Upper lobe of right lung (tissue), 1 donor: ENCODE measurements around the gene SNAPC4. TPM values are rescaled to one million over a fixed set of nuclear protein-coding genes. Genes with fewer than 3 reads are reported as not detected.

ENCODE experiments used
- ATAC-seq: fragments of 200-7000 bp; cut with Tn5 transposase; one replicate; pipeline ENCODE4 v1.9.1; 2020; ENCODE audit warnings: mild to moderate bottlenecking, moderate library complexity
- DNase-seq: peaks from one replicate; pipeline ENCODE4 v3.0.0-alpha.2; 2020
- H3K27ac ChIP-seq: fragments of 200-600 bp; one replicate; pipeline ENCODE4 v1.8.0; 2022
- H3K27me3 ChIP-seq: fragments of 200-600 bp; one replicate; pipeline ENCODE4 v1.8.0; 2022; ENCODE audit warnings: mild to moderate bottlenecking
- H3K36me3 ChIP-seq: fragments of 200-600 bp; one replicate; pipeline ENCODE4 v1.8.0; 2022
- H3K4me1 ChIP-seq: fragments of 200-600 bp; one replicate; pipeline ENCODE4 v1.8.0; 2022
- H3K4me3 ChIP-seq: fragments of 200-600 bp; one replicate; pipeline ENCODE4 v1.8.0; 2022; ENCODE audit warnings: mild to moderate bottlenecking
- H3K9me3 ChIP-seq: fragments of 200-600 bp; one replicate; pipeline ENCODE4 v1.8.0; 2022
- CTCF ChIP-seq: fragments of 200-600 bp; IDR thresholded peaks from one replicate; pipeline ENCODE4 v1.8.0; 2022; ENCODE audit warnings: antibody characterized with exemption
- intact Hi-C: fragments of 100-400 bp; cut with DNase I; formaldehyde crosslinking; loops from one replicate; pipeline ENCODE4 v1.11.0; 2022
- total RNA-seq: library from RNA; stranded (reverse); fragmentation: NEBNext Ultra II Directional; extraction: Animal tissue kit (Norgen Biotek cat#: 25700); gene quantifications from one replicate; pipeline ENCODE4 v1.2.1, GENCODE V29; 2021
- donor health status: DM: no; HTN: yes; CAD: no; lungs with severe emphysema.

SNAPC4 gene
- total RNA-seq, 1 donor from 2014 or later: 7.2 TPM

DNA sequence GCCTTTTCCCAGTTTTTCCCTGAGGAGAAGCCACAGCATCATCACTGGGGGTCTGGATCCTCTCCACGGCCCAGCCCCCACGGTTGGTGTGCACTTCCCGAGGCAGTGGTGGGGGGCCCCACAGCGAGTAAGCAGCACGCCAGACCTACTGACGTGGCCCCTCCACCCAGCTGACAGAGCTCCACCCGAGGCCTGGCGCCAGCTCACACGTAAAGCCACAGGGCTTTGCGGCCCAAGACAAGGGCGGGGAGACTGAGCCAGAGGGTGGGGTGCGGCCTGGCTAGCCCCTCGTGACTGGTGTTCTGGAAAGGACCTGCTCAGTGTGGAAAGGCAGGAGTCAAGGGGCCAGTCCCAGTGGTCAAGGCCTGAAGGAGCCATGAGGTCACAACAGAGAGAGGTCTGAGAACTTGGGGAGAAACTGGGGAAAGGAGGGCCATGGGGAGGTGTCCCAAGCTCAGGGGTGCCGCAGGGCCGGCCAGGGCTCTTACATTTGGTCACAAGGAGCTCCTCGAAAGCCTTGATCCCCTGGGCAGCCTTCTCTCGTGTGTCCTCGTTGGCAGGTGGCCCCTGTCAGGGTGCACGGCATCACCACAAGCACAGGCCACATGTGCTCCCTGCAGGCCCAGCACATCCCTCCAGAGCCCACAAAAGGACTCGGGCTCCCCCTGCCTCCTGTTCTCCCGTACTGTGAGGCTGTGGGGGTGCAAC, 5.5 kb downstream of the SNAPC4 start:
- no peak for DNase-seq
- Histone ChIP-seq H3K27ac (no peak overlapping the region), H3K4me3 (no peak overlapping the region), H3K36me3 (peaks cover 50% of the 10 kb centered on the region), H3K9me3 (no peaks in the 10 kb centered on the region), H3K4me1 (peaks cover 12% of the 10 kb centered on the region), H3K27me3 (no peaks in the 10 kb centered on the region)
- intact Hi-C loops: no loop called here
- TF ChIP-seq CTCF: no peak
- no peak for ATAC-seq

- Histone ChIP-seq H3K4me1 (peaks cover 3% of the 10 kb centered on the region), H3K36me3 (peaks cover 56% of the 10 kb centered on the region), H3K4me3 (no peak overlapping the region), H3K9me3 (no peaks in the 10 kb centered on the region), H3K27ac (no peak overlapping the region), H3K27me3 (no peaks in the 10 kb centered on the region)
- intact Hi-C loops: no loop called here
- TF ChIP-seq CTCF: no peak
- DNase-seq: no peak
- no peak for ATAC-seq
Observed at GRCh38 chr9:136393531-136393930, 6.4 kb downstream of the SNAPC4 start.

DNA sequence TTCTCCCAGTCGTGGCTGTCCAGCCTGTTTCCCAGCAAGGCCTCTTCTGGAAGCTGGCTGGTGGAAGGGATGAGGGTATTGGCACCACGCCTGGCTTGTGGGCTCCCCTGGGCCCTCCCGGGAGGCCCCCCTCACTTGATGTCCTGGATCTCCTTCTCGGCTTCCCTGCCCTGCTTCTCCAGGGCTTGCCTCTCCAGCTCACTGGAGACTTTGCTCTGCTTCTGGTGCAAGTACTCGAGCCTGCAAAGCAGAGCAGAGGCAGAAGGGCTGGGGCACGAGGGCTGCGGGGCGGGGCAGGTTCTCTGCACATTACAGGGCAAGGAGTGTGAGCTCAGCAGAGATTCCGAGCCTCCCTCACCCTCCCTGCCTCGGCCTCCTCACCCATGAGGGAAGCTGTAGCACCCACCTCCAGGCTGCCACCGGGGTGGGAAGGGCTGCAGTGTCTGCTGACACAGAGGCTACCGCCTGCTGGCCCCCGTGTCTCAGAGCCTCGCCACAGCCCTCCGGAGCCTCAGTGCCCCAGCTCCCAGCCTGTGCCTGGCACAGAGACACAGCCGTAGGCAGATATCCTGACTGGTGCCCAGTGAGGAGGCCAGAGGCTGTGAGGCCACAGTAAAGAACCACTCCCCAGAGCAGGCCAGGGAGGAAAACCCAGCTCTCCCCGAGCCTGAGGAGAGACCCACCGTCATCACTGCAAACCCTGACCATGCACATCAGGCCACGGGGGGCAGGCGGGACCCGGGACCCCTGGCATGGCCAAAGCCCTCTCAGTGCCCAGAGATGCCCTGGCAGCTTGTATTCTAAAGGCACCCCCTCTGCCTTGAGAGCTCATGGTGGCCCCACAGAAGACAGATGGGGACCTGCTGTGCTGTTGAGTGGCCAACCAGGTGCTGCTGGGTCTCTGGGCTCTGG, 7.2 kb downstream of the SNAPC4 start:
- TF ChIP-seq CTCF: no peak
- H3K4me3 ChIP-seq: no peak overlapping the region
- no peak for ATAC-seq
- no peak for DNase-seq
- H3K27me3 ChIP-seq: no peaks in the 10 kb centered on the region
- no peak overlapping the region for H3K27ac ChIP-seq
- intact Hi-C loops: no loop called here
- peaks cover 62% of the 10 kb centered on the region for H3K36me3 ChIP-seq
- no peaks in the 10 kb centered on the region for H3K4me1 ChIP-seq
- no peaks in the 10 kb centered on the region for H3K9me3 ChIP-seq

GRCh38 chr9:136391737-136392537, 8.0 kb downstream of the SNAPC4 start:
- ATAC-seq: no peak
- H3K36me3 ChIP-seq: peaks cover 64% of the 10 kb centered on the region
- no peak for TF ChIP-seq CTCF
- no peaks in the 10 kb centered on the region for H3K9me3 ChIP-seq
- H3K4me3 ChIP-seq: no peak overlapping the region
- H3K27me3 ChIP-seq: no peaks in the 10 kb centered on the region
- peak; percentile 59 for DNase-seq
- no peaks in the 10 kb centered on the region for H3K4me1 ChIP-seq
- intact Hi-C loops: no loop called here
- no peak overlapping the region for H3K27ac ChIP-seq

DNA sequence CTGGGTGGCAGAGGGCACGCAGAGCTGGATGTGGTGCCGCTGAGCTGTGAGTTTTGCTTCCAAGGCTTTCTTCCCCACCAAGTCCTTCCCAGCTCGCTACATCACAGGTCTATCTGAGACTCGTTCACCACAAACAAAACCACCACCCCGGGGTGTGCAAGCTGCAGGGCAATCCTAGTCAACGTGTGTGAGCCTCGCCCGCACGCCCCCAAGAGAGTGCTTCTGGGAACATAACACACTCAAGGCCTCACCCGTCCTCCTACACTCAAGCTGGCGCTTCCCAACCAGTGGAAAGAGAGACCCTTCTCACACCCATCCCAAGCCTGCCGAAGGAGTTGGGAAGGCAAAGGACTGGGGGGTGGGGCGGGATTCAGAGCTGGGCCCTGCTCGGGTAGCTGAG, 10.6 kb downstream of the SNAPC4 start:
- Histone ChIP-seq H3K4me1 (no peaks in the 10 kb centered on the region), H3K27me3 (no peaks in the 10 kb centered on the region), H3K27ac (no peak overlapping the region), H3K36me3 (peaks cover 47% of the 10 kb centered on the region), H3K9me3 (no peaks in the 10 kb centered on the region), H3K4me3 (no peak overlapping the region)
- intact Hi-C loops: no loop called here
- TF ChIP-seq CTCF: no peak
- DNase-seq (no peak), ATAC-seq (no peak)
